Stomach smooth muscle (tissue), 2 donors: ENCODE results near the gene CSNK1A1.
A peak's percentile ranks its signal among the peaks of the same experiment; 100 is the strongest.

Experiments
- H3K27ac ChIP-seq: one replicate; pipeline ENCODE4 v1.7.0; 2013; ENCODE audit warnings: mild to moderate bottlenecking, low read length, inconsistent platforms
- H3K27me3 ChIP-seq, 2 donors: one replicate each; pipeline ENCODE4 v1.7.0; 2013; ENCODE audit warnings: low read length in 2 of 2; ENCODE audit not compliant: insufficient read depth in 2 of 2, control insufficient read depth in 1 of 2
- H3K36me3 ChIP-seq, 2 donors: one replicate each; pipeline ENCODE4 v1.7.0; 2013; ENCODE audit warnings: low read length in 2 of 2; ENCODE audit not compliant: control insufficient read depth in 2 of 2, insufficient read depth in 2 of 2
- H3K4me1 ChIP-seq: one replicate; pipeline ENCODE4 v1.7.0; 2013; ENCODE audit warnings: low read length; ENCODE audit not compliant: control insufficient read depth, insufficient read depth
- H3K4me3 ChIP-seq, 2 donors: one replicate each; pipeline ENCODE4 v1.7.0; 2013; ENCODE audit warnings: low read length in 2 of 2
- H3K9ac ChIP-seq, 2 donors: one replicate each; pipeline ENCODE4 v1.7.0; 2013; ENCODE audit warnings: low read length in 2 of 2, mild to moderate bottlenecking in 1 of 2
- H3K9me3 ChIP-seq, 2 donors: one replicate each; pipeline ENCODE4 v1.7.0; 2013; ENCODE audit warnings: low read length in 2 of 2; ENCODE audit not compliant: control insufficient read depth in 2 of 2
- donor health status: healthy.
- donor health status: Pancreatic carcinoma.

The CSNK1A1 gene

DNA sequence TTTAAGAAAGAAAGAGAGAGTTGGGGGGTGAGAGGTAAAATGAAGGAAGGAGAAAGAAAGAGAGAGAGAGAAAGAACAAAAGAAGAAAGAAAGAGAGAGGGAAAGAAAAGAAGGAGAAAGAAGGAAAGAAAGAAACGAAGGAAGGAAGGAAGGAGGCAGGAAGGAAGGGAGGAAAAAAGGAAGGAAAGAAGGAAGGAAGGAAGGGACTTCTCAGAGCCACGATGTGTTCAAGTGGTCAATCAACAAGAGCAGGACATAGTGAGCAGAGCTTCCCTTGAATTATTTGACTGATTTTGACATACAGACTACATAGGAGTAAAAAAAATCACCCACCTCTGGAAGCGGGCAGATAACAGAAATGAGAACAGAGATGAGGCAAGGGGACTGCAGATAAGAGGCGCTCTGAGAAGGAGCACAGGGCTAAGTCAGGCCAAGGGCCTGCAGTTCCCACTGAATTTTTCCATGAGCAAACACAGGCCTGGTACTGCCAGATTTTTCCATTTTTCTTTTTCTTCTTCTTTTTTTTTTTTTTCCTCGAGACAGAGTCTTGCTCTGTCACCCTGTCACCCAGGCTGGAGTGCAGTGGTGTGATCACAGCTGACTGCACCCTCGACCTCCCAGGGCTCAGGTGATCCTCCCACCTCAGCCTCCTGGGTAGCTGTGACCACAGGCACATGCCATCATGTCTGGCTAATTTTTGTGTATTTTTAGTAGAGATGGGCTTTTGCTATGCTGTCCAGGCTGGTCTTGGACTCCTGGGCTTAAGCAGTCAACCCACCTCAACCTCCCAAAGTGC lies 94.4 kb downstream of the CSNK1A1 start:
- Histone ChIP-seq H3K4me1 (peaks cover 45% of the 10 kb centered on the region), H3K27ac (peak overlapping the region; percentile 74), H3K27me3 (no peaks in the 10 kb centered on the region), H3K9me3 (no peaks in the 10 kb centered on the region), H3K9ac (peak overlapping the region in 1 of 2 donors; percentile 40), H3K4me3 (no peak overlapping the region), H3K36me3 (no peaks in the 10 kb centered on the region)

DNA sequence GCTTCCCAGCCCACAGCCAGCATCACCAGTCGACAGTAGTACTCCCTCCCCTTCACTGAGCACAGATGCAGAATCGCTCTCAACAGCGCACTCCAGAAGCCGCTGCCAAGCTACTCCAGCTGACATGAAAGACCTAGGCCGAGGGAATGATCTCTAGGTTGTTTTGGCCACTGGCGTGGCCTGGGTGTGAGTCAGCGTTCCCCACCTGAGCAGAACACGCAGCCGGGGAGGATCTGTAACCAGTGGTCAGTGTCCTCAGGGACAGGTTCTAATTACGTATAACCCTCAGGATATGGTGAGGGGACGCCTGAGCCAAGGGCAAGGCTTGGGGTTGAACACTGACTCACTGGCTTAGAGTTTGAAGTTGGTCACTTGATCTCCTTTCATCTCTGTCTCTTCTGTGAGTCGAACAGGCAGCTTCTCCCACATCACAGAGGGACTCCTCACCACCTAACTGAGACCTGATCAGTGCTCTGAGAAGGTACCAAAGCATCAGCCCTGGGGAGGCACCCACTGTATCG lies 95.3 kb downstream of the CSNK1A1 start:
- H3K9ac ChIP-seq, result peak overlapping the region in 1 of 2 donors; percentile 5
- peaks cover 52% of the 10 kb centered on the region for H3K4me1 ChIP-seq
- no peaks in the 10 kb centered on the region for H3K9me3 ChIP-seq
- H3K27ac ChIP-seq, result peak overlapping the region; percentile 74
- H3K27me3 ChIP-seq, result no peaks in the 10 kb centered on the region
- no peaks in the 10 kb centered on the region for H3K36me3 ChIP-seq
- H3K4me3 ChIP-seq, result no peak overlapping the region

DNA sequence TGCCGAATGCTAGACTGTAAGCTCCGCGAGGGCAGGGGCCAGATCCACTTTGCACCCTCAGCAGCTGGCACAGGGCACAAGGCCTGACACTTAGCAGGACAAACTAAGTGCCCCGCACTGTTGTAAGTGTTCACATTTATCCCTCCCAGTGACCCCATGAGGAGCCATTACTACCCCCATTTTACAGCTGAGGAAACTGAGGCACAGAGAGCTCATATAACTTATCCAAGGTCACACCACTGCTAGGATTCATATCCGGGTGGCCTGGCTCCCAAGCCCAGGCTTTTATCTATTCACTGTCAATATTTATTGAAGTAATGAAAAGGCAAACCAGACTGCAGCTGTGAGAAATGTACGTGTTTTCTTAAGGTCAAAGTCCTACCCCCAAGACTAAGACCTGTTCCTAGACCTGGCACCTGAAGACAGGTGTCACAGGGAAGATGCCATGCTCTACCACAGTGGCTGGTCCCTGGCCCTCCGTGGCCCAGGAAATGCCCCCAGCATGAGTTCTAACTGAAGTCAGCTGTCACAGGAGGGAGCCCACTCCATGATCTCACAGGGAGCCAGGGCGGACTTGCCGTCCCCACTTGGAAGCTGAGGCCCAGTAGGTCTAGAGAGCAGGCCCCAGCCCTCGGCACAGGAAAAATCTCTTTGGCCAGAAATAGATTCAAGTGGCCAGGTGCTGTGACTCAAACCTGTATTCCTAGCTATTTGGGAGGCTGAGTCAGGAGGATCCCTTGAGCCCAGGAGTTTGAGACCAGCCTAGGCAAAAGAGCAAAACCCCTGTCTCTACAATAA lies 97.4 kb downstream of the CSNK1A1 start:
- H3K4me1 ChIP-seq, result peaks cover 72% of the 10 kb centered on the region
- peak overlapping the region; percentile 36 to 58 for H3K9ac ChIP-seq
- H3K4me3 ChIP-seq, result no peak overlapping the region
- no peaks in the 10 kb centered on the region for H3K36me3 ChIP-seq
- H3K27ac ChIP-seq, result peak overlapping the region; percentile 94
- H3K27me3 ChIP-seq, result no peaks in the 10 kb centered on the region
- no peaks in the 10 kb centered on the region for H3K9me3 ChIP-seq

DNA sequence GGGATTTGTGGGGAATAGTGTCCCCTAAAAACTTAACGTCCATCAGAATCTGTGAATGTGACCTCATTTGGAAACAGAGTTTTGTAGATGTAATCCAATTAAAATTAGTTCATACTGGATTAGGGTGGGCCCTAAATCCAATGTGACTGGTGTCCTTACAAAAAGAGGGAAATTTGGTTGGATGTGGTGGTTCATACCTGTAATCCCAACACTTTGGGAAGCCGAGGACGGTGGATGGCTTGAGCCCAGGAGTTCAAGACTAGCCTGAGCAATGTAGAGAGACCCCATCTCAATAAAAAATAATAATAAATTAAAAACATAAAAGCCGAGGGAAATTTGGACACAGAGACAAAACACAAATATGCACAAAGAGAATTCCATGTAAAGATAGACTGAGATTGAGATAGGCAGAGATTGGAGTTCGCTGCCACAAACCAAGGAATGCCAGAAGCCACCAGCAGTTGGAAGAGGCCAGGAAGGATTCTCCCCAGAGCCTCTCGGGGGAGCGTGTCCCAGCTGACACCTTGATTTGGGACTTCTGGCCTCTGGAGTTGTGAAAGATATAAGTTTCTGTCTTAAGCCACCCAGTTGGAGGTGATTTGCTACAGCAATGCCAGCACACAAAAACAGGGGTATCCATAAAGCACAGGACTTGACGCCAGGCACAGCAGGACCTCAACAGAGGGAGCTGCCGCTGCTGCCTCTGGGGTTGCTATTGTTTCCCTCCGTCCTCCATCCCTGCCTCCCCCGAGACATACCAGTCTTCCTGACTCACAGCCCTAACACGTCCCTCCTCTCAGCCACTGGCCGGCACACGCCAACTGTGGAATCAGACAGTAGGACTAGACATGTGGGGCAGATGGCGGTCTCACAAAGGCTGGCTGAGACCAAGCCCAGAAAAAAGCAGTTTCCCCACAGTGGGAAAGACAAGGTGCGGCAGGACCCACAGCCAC lies 98.3 kb downstream of the CSNK1A1 start:
- H3K36me3 ChIP-seq, result no peaks in the 10 kb centered on the region
- H3K9me3 ChIP-seq, result no peaks in the 10 kb centered on the region
- peaks cover 75% of the 10 kb centered on the region for H3K4me1 ChIP-seq
- peak overlapping the region; percentile 69 to 72 for H3K9ac ChIP-seq
- no peaks in the 10 kb centered on the region for H3K27me3 ChIP-seq
- no peak overlapping the region for H3K4me3 ChIP-seq
- peak overlapping the region; percentile 94 for H3K27ac ChIP-seq

DNA sequence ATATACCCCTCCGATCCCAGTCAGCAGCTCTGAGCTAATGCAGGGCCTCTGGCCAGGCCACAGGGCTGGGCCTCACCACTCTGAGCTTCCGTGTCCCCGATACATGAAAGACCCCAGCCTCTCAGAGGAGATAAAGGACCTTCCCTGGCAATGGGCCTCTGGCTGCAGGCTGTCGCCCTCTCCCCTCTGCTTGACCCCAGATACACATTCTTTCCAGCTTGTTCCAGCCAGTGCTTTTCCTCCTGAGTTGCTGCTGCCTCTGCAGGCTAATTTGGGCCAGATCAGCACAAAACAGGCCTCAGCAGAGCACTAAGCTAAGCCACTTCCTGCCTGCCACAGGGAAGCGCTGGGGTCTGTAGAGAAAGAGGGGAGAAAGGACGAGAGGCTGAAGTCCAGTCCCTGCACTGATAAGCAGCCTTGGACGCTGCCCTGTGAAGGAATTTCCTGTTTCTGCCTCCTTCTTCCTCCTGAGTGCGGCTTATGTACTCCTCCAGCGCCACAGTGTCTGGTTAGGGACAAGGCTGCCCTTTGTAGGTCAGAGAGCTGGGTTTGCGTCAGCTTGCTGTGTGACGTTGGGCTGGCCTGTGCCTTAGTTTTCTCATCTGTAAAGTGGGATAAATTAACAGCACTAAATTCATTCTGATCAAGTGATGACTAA lies 99.1 kb downstream of the CSNK1A1 start:
- no peaks in the 10 kb centered on the region for H3K36me3 ChIP-seq
- H3K27ac ChIP-seq, result peak overlapping the region; percentile 94
- H3K9ac ChIP-seq, result peak overlapping the region; percentile 69 to 72
- peaks cover 72% of the 10 kb centered on the region for H3K4me1 ChIP-seq
- no peaks in the 10 kb centered on the region for H3K9me3 ChIP-seq
- H3K4me3 ChIP-seq, result no peak overlapping the region
- H3K27me3 ChIP-seq, result no peaks in the 10 kb centered on the region

DNA sequence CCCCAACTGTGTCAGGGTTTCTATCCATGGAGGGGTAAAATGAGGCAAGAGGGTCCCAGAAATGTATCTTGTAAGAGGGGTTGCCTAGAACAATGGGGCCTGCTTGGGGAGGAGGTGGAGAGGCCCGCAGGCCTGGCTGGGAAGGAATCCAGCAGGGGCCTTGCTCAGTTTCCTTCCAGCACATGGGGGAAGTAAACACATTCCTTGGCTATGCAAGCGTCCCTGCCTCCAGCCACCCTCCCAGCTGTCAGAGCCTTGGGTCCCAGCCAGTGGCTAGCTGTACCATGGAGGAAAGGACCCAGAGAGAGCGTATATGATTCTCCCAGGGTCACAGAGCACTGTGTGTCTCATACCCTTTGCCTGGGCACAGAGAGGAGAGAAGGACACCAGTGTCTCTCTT lies 101.0 kb downstream of the CSNK1A1 start:
- Histone ChIP-seq H3K27ac (peak overlapping the region; percentile 94), H3K4me3 (peak overlapping the region in 1 of 2 donors; percentile 49), H3K4me1 (peaks cover 66% of the 10 kb centered on the region), H3K27me3 (no peaks in the 10 kb centered on the region), H3K9ac (peak overlapping the region; percentile 66 to 72), H3K9me3 (no peaks in the 10 kb centered on the region), H3K36me3 (no peaks in the 10 kb centered on the region)

DNA sequence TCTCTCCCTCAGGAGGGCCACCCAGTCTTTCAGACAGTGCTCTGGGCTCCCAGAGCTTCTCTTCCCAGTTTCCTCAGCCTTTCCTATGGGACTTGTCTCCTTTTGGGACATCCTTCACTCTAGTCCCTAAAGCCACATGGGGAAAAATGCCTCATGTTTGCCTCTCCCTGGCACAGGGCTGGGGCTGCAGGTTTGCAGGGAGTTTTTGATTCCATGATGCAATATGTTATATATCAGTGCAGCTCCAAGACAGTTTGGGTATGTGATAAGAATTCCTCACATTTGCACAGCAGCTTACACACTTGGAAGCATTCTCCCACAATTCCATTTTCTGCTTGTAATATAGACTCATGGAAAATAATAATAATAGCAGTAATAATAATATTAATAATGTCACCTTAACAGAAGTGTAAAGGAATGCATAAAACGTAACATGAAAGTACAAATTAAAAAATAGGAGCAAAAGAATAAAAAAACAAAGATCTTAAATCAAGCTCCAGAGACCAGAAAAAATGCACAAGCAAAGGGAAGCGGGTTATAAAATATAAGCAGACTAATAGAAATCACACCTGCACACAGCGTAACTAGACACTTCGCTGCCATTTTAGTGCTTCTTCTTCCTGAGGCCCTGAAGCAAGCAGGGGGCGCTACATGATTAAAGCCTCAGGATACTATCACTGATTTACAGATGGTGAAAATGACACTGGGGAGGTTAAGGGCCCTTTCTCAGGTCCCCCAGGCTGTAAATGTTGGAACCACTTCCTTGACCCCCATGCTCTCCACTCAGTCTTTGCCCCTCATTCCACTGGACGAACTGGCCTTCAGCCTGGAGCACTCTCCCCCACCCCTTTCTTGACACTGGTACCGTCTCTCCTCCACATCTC lies 102.2 kb downstream of the CSNK1A1 start:
- H3K9ac ChIP-seq, result peak overlapping the region in 1 of 2 donors; percentile 72
- H3K36me3 ChIP-seq, result no peaks in the 10 kb centered on the region
- H3K27me3 ChIP-seq, result no peaks in the 10 kb centered on the region
- H3K27ac ChIP-seq, result peak overlapping the region; percentile 95
- no peaks in the 10 kb centered on the region for H3K9me3 ChIP-seq
- H3K4me1 ChIP-seq, result peaks cover 68% of the 10 kb centered on the region
- H3K4me3 ChIP-seq, result no peak overlapping the region

DNA sequence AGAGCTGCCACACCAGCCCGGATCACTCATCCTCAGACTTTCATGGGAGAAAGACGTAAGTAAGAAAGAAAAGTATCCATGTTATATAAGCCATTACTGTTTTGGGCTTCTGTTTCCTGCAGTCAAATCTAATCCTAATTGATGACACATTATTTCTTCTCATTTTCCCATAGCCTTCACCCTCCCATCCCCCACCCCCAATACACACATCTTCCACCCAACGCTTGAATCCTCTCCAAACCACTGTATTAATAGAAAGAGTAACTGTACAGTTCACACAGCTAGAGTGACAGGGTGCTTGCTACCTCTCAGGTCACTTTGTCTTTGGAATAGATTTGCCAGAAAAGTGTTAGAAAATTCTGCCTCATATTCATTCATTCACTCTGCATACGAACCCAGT lies 102.8 kb downstream of the CSNK1A1 start:
- H3K9ac ChIP-seq, result peak overlapping the region in 1 of 2 donors; percentile 40
- H3K36me3 ChIP-seq, result no peaks in the 10 kb centered on the region
- H3K27me3 ChIP-seq, result no peaks in the 10 kb centered on the region
- peak overlapping the region; percentile 95 for H3K27ac ChIP-seq
- H3K4me1 ChIP-seq, result peaks cover 68% of the 10 kb centered on the region
- H3K4me3 ChIP-seq, result no peak overlapping the region
- no peaks in the 10 kb centered on the region for H3K9me3 ChIP-seq
